Endothelial cell of umbilical vein (primary cell): ENCODE data around the gene CRYZL1. TPM values are rescaled to one million over a fixed set of nuclear protein-coding genes. Genes with fewer than 3 reads are reported as not detected.

ENCODE experiments used
- BruUV-seq: library from RNA; stranded (reverse); fragments of 400-500 nt; replicated peaks from 2 replicates; lab custom pipeline; 2021; lab: Mats Ljungman, UMichigan
- CTCF ChIA-PET: fragments of 300-600, 350-600 bp; sonication (Branson Sonifier 250); formaldehyde crosslinking; loops from one replicate; lab custom pipeline; 2021; ENCODE audit warnings: antibody characterized with exemption, inconsistent platforms; lab: Charles Lee
- POLR2A ChIA-PET: fragments of 300-600, 350-600 bp; sonication (Branson Sonifier 250); formaldehyde crosslinking; loops from one replicate; lab custom pipeline; 2021; ENCODE audit warnings: antibody characterized with exemption, inconsistent platforms; lab: Charles Lee
- DNase-seq: peaks from one replicate; pipeline ENCODE4 v3.0.0-alpha.2; 2011; ENCODE audit warnings: low read depth, low spot score
- FAIRE-seq: peaks from 2 replicates; lab custom pipeline; 2011; peaks lifted over from hg19 to GRCh38; lab: Jason Lieb, UNC
- H2AFZ ChIP-seq: 2 replicates; pipeline ENCODE4 v1.6.0; 2012; ENCODE audit warnings: low read depth, low read length, control low read depth, inconsistent platforms
- H3K27ac ChIP-seq: 2 replicates; pipeline ENCODE4 v1.5.1; 2011; ENCODE audit warnings: low read depth, mild to moderate bottlenecking, control low read depth, low read length, moderate library complexity; ENCODE audit not compliant: insufficient read depth
- H3K27me3 ChIP-seq, 2 experiments: 2 replicates each; pipeline versions ENCODE4 v1.6.0 to v1.6.1; 2011; ENCODE audit warnings: low read length in 2 of 2, mixed read lengths in 1 of 2; ENCODE audit not compliant: control insufficient read depth in 2 of 2, insufficient read depth in 2 of 2
- H3K36me3 ChIP-seq, 2 experiments: 2 replicates in 1 of 2; 3 replicates in 1 of 2; pipeline ENCODE4 v1.5.1; 2011; ENCODE audit warnings: low read length in 2 of 2, mild to moderate bottlenecking in 1 of 2, moderate library complexity in 1 of 2; ENCODE audit not compliant: control insufficient read depth in 2 of 2, insufficient read depth in 2 of 2; ENCODE audit errors: extremely low read depth in 1 of 2
- H3K4me1 ChIP-seq: 3 replicates; pipeline ENCODE4 v1.5.1; 2011; ENCODE audit warnings: mild to moderate bottlenecking, low read length; ENCODE audit not compliant: control insufficient read depth, insufficient read depth; ENCODE audit errors: extremely low read depth
- H3K4me2 ChIP-seq: 2 replicates; pipeline ENCODE4 v1.6.1; 2011; ENCODE audit warnings: low read length, control low read depth, mixed read lengths; ENCODE audit not compliant: insufficient read depth
- H3K4me3 ChIP-seq, 3 experiments: fragments of 200-600 bp in 1 of 3; sonication (generic), shearing (Covaris generic) in 1 of 3; replicated peaks in 1 of 3; 2 replicates each; pipeline ENCODE4 v1.5.1; 2011 to 2016; ENCODE audit warnings: control low read depth in 3 of 3, low read length in 3 of 3, mild to moderate bottlenecking in 2 of 3, inconsistent platforms in 1 of 3, low read depth in 1 of 3, moderate library complexity in 1 of 3; ENCODE audit not compliant: insufficient read depth in 1 of 3
- H3K79me2 ChIP-seq: 2 replicates; pipeline ENCODE4 v1.6.0; 2012; ENCODE audit warnings: low read length, inconsistent platforms; ENCODE audit not compliant: control insufficient read depth, insufficient read depth
- H3K9ac ChIP-seq: replicated peaks from 2 replicates; pipeline ENCODE3; 2011; ENCODE audit warnings: low read length, control low read depth; ENCODE audit not compliant: insufficient read depth; ENCODE audit errors: extremely low read depth
- H3K9me1 ChIP-seq: replicated peaks from 3 replicates; pipeline ENCODE4 v1.6.0; 2011; ENCODE audit warnings: mild to moderate bottlenecking, low read length; ENCODE audit not compliant: control insufficient read depth, insufficient read depth; ENCODE audit errors: extremely low read depth
- H3K9me3 ChIP-seq: replicated peaks from 2 replicates; pipeline ENCODE4 v1.5.1; 2012; ENCODE audit warnings: low read length, inconsistent platforms; ENCODE audit not compliant: control insufficient read depth, insufficient read depth
- H4K20me1 ChIP-seq: replicated peaks from 2 replicates; pipeline ENCODE3; 2011; ENCODE audit warnings: mild to moderate bottlenecking, low read length; ENCODE audit not compliant: control insufficient read depth, insufficient read depth; ENCODE audit errors: extremely low read depth
- MAX ChIP-seq: IDR thresholded peaks from 2 replicates; pipeline ENCODE4 v1.6.1; 2011; ENCODE audit not compliant: insufficient read depth, insufficient read length
- MYC ChIP-seq: IDR thresholded peaks from one replicate; pipeline ENCODE4 v1.6.1; 2011; ENCODE audit warnings: mild to moderate bottlenecking, low read depth, low read length
- POLR2A ChIP-seq: IDR thresholded peaks from 2 replicates; pipeline ENCODE4 v1.6.1; 2012; ENCODE audit warnings: low read depth, mild to moderate bottlenecking, control low read depth, low read length
- POLR2AphosphoS5 ChIP-seq: IDR thresholded peaks from 2 replicates; pipeline ENCODE4 v1.6.1; 2012; ENCODE audit warnings: low read depth, mild to moderate bottlenecking, control low read depth, low read length, moderate library complexity; ENCODE audit not compliant: insufficient read depth
- dilution Hi-C: fragments of 300-500 bp; cut with MboI; formaldehyde crosslinking; loops from one replicate; pipeline ENCODE4 v1.15.0; 2019; ENCODE audit warnings: low sequenced_read_pairs; ENCODE audit not compliant: extremely low pct_ligation_motif_present
- intact Hi-C: fragments of 100-400 bp; cut with micrococcal nuclease; formaldehyde crosslinking; loops from one replicate; pipeline ENCODE4 v1.10.0; 2022
- polyA plus RNA-seq, 4 experiments: library from polyadenylated mRNA; depleted of rRNA in 3 of 4; stranded (reverse) in 3 of 4; unstranded in 1 of 4; fragments of >200 nt; gene quantifications; 2 replicates each; pipeline versions ENCODE4 v1.2.1 to v1.2.3, GENCODE V29; 2011 to 2012; ENCODE audit warnings: missing spikeins in 1 of 4
- total RNA-seq: library from RNA; stranded (reverse); gene quantifications from 2 replicates; pipeline ENCODE4 v1.2.3, GENCODE V29; 2021
- TF ChIP-seq, protein P1 (sequence below), 2 donors: IDR thresholded peaks; 1 replicate in 1 of 2; 2 replicates in 1 of 2; pipeline ENCODE4 v1.5.1; 2011; ENCODE audit warnings: low read length in 2 of 2, mild to moderate bottlenecking in 2 of 2, moderate library complexity in 2 of 2, control low read depth in 1 of 2, inconsistent platforms in 1 of 2, low read depth in 1 of 2; ENCODE audit not compliant: insufficient read depth in 1 of 2; ENCODE audit errors: extremely low read depth in 1 of 2

The CRYZL1 gene
- total and polyA plus RNA-seq, 2 donors (not counting 3 experiments of a cell fraction or from before 2014, with no cell fraction given) = 26.4 to 42.1 TPM

GRCh38 chr21:33588485-33589335 lies 52.8 kb downstream of the CRYZL1 start, which contains the start of gene DONSON:
DONSON (minus strand) TSS chr21:33588684; CDS start chr21:33588641, 43 bp downstream.
- no peaks in the 10 kb centered on the region for H4K20me1 ChIP-seq
- CTCF ChIA-PET = interaction anchor here (0.9 to 2.5 kb wide), 10 partner anchors 10 to 389 kb away, joined by 3 to 67 read pairs (median 4); no protein-coding TSS in a partner anchor
- DNase-seq (peak; percentile 89), FAIRE-seq (peak; percentile 88)
- dilution Hi-C loops = no loop called here
- peak within 1 kb of the TSS; percentile 91 for H2AFZ ChIP-seq
- TF ChIP-seq MYC = no peak
- peak; percentile 82 for TF ChIP-seq POLR2A
- peak; percentile 63 for TF ChIP-seq POLR2AphosphoS5
- TF ChIP-seq MAX = no peak
- TF ChIP-seq, protein P1, sequence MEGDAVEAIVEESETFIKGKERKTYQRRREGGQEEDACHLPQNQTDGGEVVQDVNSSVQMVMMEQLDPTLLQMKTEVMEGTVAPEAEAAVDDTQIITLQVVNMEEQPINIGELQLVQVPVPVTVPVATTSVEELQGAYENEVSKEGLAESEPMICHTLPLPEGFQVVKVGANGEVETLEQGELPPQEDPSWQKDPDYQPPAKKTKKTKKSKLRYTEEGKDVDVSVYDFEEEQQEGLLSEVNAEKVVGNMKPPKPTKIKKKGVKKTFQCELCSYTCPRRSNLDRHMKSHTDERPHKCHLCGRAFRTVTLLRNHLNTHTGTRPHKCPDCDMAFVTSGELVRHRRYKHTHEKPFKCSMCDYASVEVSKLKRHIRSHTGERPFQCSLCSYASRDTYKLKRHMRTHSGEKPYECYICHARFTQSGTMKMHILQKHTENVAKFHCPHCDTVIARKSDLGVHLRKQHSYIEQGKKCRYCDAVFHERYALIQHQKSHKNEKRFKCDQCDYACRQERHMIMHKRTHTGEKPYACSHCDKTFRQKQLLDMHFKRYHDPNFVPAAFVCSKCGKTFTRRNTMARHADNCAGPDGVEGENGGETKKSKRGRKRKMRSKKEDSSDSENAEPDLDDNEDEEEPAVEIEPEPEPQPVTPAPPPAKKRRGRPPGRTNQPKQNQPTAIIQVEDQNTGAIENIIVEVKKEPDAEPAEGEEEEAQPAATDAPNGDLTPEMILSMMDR (IDR thresholded peaks at IDR 0.05; ENCODE audit: extremely low read depth in 1 of 2, insufficient read depth in 1 of 2, low read depth in 1 of 2, low read length in 2 of 2) = peak in 1 of 2 donors; percentile 19
- H3K9me1 ChIP-seq = no peaks in the 10 kb centered on the region
- peaks cover 18% of the 10 kb centered on the region for H3K4me1 ChIP-seq
- intact Hi-C loops = loop anchor here (1.0 to 5.0 kb wide), 3 partner anchors 17 to 309 kb away; partner anchors contain the start of genes GART and SON
- H3K36me3 ChIP-seq = peaks cover 0 to 6% of the 10 kb centered on the region in 2 experiments
- H3K9me3 ChIP-seq = no peaks in the 10 kb centered on the region
- peak within 1 kb of the TSS; percentile 69 for H3K27ac ChIP-seq
- H3K4me2 ChIP-seq = peak within 1 kb of the TSS; percentile 85
- peaks cover 27% of the 10 kb centered on the region for H3K79me2 ChIP-seq
- POLR2A ChIA-PET = interaction anchor here (0.7 to 1.4 kb wide), 5 partner anchors 17 to 109 kb away, joined by 3 to 5 read pairs (median 4); partner anchors contain the start of genes GART and TMEM50B
- peak within 1 kb of the TSS; percentile 97 for H3K9ac ChIP-seq
- no peaks in the 10 kb centered on the region for H3K27me3 ChIP-seq
- H3K4me3 ChIP-seq = peak within 1 kb of the TSS; percentile 77 to 95 (median 84)
- BruUV-seq = TSS peak; percentile 85
